AG20443 (cell line): ENCODE data around the gene ACER2.

Experiments
- DNase-seq: peaks from one replicate; pipeline ENCODE4 v3.0.0; 2012; ENCODE audit warnings: low spot score, mixed read lengths

The ACER2 gene

GRCh38 chr9:19456426-19456825 lies 47.6 kb downstream of the ACER2 start:
- DNase-seq, result no peak

- peak; percentile 87 for DNase-seq
Measured at GRCh38 chr9:19456996-19457692, 48.3 kb downstream of the ACER2 start.

GRCh38 chr9:19457693-19458009 lies 48.8 kb downstream of the ACER2 start:
- DNase-seq, result no peak

GRCh38 chr9:19460243-19460642 lies 51.4 kb downstream of the ACER2 start:
- no peak for DNase-seq

- no peak for DNase-seq
Measured at GRCh38 chr9:19461135-19461534, 52.3 kb downstream of the ACER2 start.

- DNase-seq, result no peak
Measured at GRCh38 chr9:19464061-19464763, 55.4 kb downstream of the ACER2 start.

- DNase-seq, result peak; percentile 95
Measured at GRCh38 chr9:19464764-19465585, 56.2 kb downstream of the ACER2 start.

GRCh38 chr9:19465586-19466279 lies 56.9 kb downstream of the ACER2 start:
- no peak for DNase-seq

GRCh38 chr9:19466280-19466639 lies 57.5 kb downstream of the ACER2 start:
- DNase-seq, result no peak

- no peak for DNase-seq
Measured at GRCh38 chr9:19469271-19469670, 60.5 kb downstream of the ACER2 start.

- DNase-seq, result no peak
Measured at GRCh38 chr9:19470567-19470966, 61.8 kb downstream of the ACER2 start.

- no peak for DNase-seq
Measured at GRCh38 chr9:19470981-19471650, 62.3 kb downstream of the ACER2 start.

GRCh38 chr9:19471737-19472648 lies 63.2 kb downstream of the ACER2 start:
- peak; percentile 84 for DNase-seq

GRCh38 chr9:19473605-19474004 lies 64.8 kb downstream of the ACER2 start:
- no peak for DNase-seq

GRCh38 chr9:19479874-19480273 lies 71.1 kb downstream of the ACER2 start:
- DNase-seq, result no peak

GRCh38 chr9:19480345-19480744 lies 71.5 kb downstream of the ACER2 start:
- no peak for DNase-seq

GRCh38 chr9:19481121-19481870 lies 72.5 kb downstream of the ACER2 start:
- no peak for DNase-seq

- DNase-seq, result no peak
Measured at GRCh38 chr9:19481971-19482404, 73.2 kb downstream of the ACER2 start.

GRCh38 chr9:19484699-19485098 lies 75.9 kb downstream of the ACER2 start:
- DNase-seq, result no peak

GRCh38 chr9:19485193-19485592 lies 76.4 kb downstream of the ACER2 start:
- DNase-seq, result no peak
